AML-193 (cell line): Measurements from ENCODE around the gene TBL3.

Source experiments
- DNase-seq, 2 experiments: peaks; one replicate each; lab custom pipeline; 2025; lab: John Stamatoyannopoulos, UW

The TBL3 gene

GRCh38 chr16:1964506-1965395, 7.1 kb upstream of the TBL3 start, which contains the start of gene RPS2:
Gene RPS2, minus strand, starts transcription at chr16:1964826. Its CDS starts 201 bp downstream, at chr16:1964625.
- DNase-seq: peak; percentile 96 to 97

- no peak for DNase-seq
Measured at GRCh38 chr16:1965396-1966001, 6.4 kb upstream of the TBL3 start.

DNA sequence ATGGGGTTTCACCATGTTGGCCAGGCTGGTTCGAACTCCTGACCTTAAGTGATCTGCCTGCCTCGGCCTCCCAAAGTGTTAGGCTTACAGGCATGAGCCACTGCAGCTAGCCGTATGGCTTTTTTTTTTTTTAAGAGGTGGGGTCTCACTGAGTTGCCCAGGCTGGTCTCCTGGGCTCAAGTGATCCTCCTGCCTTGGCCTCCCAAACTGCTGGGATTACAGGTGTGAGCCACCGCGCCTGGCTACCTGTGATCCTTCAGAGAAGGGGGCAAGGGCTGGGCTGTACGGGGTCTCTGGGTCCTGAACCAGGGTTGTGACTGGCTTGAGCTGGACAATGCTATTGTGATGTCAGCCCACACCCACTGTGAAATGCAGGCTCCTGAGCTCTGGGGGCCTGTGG, 5.4 kb upstream of the TBL3 start, which contains the start of gene RNF151:
Gene RNF151, plus strand, starts transcription at position 397 of the 400 bp plus-strand sequence. CDS start 26 bp downstream, outside the sequence.
- no peak for DNase-seq

- DNase-seq: no peak
Measured at GRCh38 chr16:1968146-1968953, 3.5 kb upstream of the TBL3 start.

- DNase-seq: no peak
Measured at GRCh38 chr16:1972490-1972877, 631 bp downstream of the TBL3 start.

DNA sequence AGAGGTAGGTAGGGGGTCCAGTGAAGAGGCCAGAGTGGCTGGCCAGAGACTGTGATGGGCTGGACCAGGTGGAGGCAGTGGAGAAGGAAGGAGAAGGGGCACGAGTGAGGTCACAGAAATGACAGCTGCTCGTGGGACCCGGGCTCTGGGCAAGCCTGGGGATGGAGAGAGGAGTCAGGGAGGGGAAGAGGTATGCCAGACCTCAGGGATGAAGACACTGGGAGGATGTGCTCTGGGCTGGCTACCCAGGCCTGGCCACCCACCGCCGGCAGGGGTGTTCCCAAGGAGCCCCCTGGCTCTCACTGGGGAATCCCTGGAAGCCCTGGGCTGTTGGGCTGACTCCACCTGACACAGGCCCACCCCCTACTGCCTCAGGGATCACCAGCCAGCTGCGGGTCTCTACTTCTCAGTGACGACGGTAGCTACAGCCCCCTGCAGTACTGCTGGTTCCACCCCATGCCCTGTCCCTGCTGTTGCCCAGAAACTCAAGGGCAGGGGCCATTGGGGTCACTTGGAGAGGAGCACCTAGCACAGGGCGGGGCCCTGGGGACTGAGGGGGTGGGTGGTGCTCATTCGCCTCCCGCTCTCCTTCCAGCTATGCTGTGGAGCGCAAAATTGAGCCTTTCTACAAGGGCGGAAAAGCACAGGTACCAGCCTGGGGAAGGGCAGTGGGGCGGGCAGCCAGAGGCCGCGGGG, 1.8 kb downstream of the TBL3 start:
- no peak for DNase-seq

GRCh38 chr16:1974157-1975070, 2.6 kb downstream of the TBL3 start:
- DNase-seq: no peak

DNA sequence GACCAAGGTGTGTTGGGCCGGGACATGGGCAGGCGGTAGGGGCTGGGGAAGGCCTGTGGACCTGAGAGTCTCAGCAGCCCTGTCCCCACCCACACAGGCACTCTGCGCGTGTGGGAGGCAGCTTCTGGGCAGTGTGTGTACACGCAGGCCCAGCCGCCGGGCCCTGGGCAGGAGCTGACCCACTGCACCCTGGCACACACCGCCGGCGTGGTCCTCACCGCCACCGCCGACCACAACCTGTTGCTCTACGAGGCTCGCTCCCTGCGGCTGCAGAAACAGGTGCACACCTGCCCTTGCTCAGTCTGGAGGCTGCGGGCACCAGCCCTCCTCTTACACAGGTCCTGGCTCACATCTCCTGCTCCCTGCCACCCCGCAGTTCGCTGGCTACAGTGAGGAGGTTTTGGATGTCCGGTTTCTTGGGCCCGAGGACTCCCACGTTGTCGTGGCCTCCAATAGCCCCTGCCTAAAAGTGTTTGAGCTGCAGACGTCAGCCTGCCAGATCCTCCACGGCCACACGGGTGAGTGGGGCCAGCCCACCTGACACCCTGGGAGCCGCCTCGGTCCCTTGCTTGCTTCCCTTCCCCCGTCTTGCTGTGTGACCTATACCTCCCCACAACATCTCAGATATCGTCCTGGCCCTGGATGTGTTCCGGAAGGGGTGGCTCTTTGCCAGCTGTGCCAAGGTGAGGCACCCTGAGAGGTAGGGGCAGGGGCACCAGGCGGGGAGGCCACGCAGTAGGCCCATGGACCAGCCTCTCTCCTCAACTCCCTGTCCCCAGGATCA, 3.8 kb downstream of the TBL3 start:
- DNase-seq: no peak

- no peak for DNase-seq
Measured at GRCh38 chr16:1976216-1976520, 4.3 kb downstream of the TBL3 start.

- DNase-seq: no peak
Measured at GRCh38 chr16:1976951-1977874, 5.4 kb downstream of the TBL3 start.

GRCh38 chr16:1977875-1978268, 6.0 kb downstream of the TBL3 start:
- DNase-seq: no peak

GRCh38 chr16:1978476-1979120, 6.7 kb downstream of the TBL3 start:
- DNase-seq: no peak

- DNase-seq: no peak
Measured at GRCh38 chr16:1979271-1980029, 7.6 kb downstream of the TBL3 start.

DNA sequence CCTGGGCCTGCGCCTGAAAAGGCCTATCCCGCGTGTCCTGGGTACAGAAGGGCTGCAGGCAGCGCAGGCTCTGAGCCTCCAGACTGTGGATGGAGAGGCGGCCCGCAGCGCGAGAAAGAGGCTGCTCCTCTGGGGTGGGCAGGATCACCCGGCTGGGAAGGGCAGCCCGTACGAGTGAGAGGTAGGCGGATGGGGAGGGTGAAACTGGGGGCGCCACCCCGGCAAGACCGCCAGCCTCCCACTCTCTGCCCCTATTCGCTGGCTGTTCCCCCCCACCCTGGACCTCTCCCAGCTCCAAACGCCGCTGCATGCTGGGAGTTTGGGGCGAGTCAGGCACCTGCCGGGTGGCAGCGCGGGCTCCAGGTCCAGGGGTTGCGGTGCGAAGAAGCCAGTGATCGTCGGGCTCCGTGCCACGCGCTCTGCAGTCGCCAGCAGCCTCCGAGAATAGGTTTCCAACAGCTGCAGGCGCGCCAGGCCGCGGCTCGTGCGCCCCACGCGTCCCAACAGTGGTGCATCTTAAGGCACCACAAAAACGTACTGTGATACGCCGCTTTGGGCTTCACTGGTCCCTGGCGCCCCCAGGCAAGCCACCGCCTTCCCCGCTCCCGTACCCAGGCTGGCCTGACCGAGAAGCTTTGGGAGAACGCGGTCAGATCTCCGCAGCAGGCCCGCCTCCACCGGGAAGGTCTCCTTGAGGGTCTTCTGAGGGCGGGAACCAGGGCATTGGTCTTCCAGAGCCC, 8.3 kb downstream of the TBL3 start:
- DNase-seq: no peak

DNA sequence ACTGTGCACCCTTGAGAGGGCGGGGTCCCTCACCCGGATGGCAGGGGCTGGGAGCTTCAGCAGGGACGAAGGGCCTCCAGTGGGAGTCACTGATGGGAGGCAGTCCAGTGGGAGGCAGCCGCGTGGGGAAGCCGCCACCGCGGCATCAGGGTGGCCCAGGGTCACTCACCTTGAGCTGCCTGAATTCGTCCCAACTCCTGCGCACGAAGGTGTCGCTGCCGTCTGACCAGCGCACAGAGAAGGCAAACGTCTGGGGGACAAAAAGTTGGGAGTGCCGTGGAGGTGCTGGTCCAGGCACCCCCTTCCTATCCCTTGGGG, 8.9 kb downstream of the TBL3 start:
- no peak for DNase-seq

DNA sequence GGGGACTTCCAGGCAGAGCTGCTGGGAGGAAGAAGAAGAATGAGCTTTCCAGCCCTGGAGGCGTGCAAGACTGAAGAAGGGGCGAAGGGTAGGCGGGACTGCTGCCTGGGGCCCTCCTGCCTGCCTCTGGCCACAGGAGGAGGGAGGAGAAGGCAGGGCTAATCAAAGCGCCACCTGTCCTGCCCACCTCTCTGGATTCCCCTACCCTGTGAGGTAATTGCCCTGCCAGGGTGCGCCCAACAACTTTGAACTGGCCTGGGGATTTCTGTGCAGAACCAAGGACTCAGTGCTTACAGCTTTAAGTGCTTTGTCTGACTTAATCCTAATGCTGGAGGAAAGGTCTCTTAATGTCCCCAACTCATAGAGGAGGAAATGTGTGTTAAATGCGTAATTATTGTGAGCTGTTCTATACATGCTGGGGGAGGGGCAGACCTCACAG, 9.6 kb downstream of the TBL3 start, which contains the start of gene NOXO1:
Gene NOXO1, minus strand, starts transcription at position 72 of the 439 bp plus-strand sequence. CDS start 290 bp downstream, outside the sequence.
- no peak for DNase-seq

DNA sequence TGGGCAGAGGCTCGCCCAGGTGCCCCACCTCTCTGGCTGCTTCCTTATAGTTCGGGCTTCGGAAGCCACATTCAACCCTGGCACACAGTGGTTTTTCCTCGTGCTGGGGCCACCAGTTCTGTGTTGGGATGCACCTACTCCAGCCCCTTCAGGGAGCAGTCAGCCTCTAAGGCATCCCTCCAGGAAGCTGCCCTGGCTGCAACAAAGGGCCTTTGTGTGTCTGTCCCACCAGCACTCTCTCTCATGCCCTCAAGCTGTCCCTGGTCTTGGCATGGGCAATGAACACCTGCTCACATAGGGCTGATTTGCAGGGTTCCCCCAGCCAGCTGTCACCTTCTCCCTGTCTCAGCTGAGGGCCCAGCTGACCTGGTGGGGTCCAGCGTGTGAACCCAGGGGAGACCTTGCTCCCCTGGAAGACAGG, 10.2 kb downstream of the TBL3 start:
- no peak for DNase-seq
